ENCODE data around the gene CD7.

GRCh38 chr17:82281502-82282238 lies 35.7 kb downstream of the CD7 start:
- TF ChIP-seq, protein P1, sequence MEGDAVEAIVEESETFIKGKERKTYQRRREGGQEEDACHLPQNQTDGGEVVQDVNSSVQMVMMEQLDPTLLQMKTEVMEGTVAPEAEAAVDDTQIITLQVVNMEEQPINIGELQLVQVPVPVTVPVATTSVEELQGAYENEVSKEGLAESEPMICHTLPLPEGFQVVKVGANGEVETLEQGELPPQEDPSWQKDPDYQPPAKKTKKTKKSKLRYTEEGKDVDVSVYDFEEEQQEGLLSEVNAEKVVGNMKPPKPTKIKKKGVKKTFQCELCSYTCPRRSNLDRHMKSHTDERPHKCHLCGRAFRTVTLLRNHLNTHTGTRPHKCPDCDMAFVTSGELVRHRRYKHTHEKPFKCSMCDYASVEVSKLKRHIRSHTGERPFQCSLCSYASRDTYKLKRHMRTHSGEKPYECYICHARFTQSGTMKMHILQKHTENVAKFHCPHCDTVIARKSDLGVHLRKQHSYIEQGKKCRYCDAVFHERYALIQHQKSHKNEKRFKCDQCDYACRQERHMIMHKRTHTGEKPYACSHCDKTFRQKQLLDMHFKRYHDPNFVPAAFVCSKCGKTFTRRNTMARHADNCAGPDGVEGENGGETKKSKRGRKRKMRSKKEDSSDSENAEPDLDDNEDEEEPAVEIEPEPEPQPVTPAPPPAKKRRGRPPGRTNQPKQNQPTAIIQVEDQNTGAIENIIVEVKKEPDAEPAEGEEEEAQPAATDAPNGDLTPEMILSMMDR (IDR thresholded peaks at IDR 0.05): peak in 1 of 6 experiments; percentile 16
- no peak for TF ChIP-seq POLR2A (IDR thresholded peaks at IDR 0.05)

Measured in esophagus squamous epithelium (tissue), 4 donors.